ENCODE measurements around the gene GULP1. TPM values are rescaled to one million over a fixed set of nuclear protein-coding genes. Genes with fewer than 3 reads are reported as not detected.

GULP1 gene
- polyA plus RNA-seq, 1 donor from 2014 or later, result 10.2 TPM

DNA sequence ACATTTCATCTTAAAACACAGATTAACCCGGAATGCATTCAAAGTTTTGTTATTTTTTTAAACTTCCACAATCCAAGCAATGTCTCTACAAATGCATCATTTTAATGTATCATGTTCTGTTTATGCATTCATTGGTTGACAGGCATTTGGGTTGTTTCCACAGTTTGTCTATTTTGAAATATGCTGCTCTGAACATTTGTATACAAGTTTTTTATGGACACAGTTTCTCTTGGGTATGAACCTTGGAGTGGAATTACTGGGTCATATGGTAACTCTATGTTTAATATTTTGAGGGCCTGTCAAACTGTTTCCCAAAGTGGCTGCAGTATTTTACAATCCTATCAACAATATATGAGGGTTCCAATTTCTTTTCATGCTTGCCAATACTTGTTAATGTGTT is 57.3 kb downstream of the GULP1 start:
- no peaks in the 10 kb centered on the region for H3K9me3 ChIP-seq (ENCODE audit: low read length)
- H3K9ac ChIP-seq (ENCODE audit: low read length), result no peak overlapping the region
- no peaks in the 10 kb centered on the region for H3K27me3 ChIP-seq (ENCODE audit: insufficient read depth, low read depth, low read length)
- H4K20me1 ChIP-seq (ENCODE audit: insufficient read depth), result no peaks in the 10 kb centered on the region
- peaks cover 12% of the 10 kb centered on the region for H3K79me2 ChIP-seq (replicated peaks; ENCODE audit: insufficient read depth, low read length)
- no peaks in the 10 kb centered on the region for H3K9me2 ChIP-seq (ENCODE audit: insufficient read depth, low read length)
- TF ChIP-seq EP300 (conservative IDR thresholded peaks at IDR 0.05; ENCODE audit: poor library complexity, severe bottlenecking) (no peak), EZH2 (IDR thresholded peaks at IDR 0.05; ENCODE audit: borderline replicate concordance, insufficient read depth, low read length, poor library complexity, severe bottlenecking) (no peak), TAF1 (IDR thresholded peaks at IDR 0.05; ENCODE audit: low read depth) (no peak), SMC3 (conservative IDR thresholded peaks at IDR 0.05; ENCODE audit: poor library complexity) (no peak), RAD21 (conservative IDR thresholded peaks at IDR 0.05) (no peak)
- TF ChIP-seq, protein P1, sequence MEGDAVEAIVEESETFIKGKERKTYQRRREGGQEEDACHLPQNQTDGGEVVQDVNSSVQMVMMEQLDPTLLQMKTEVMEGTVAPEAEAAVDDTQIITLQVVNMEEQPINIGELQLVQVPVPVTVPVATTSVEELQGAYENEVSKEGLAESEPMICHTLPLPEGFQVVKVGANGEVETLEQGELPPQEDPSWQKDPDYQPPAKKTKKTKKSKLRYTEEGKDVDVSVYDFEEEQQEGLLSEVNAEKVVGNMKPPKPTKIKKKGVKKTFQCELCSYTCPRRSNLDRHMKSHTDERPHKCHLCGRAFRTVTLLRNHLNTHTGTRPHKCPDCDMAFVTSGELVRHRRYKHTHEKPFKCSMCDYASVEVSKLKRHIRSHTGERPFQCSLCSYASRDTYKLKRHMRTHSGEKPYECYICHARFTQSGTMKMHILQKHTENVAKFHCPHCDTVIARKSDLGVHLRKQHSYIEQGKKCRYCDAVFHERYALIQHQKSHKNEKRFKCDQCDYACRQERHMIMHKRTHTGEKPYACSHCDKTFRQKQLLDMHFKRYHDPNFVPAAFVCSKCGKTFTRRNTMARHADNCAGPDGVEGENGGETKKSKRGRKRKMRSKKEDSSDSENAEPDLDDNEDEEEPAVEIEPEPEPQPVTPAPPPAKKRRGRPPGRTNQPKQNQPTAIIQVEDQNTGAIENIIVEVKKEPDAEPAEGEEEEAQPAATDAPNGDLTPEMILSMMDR (IDR thresholded peaks at IDR 0.05; ENCODE audit: poor library complexity, severe bottlenecking), result no peak
- TF ChIP-seq, protein P2, sequence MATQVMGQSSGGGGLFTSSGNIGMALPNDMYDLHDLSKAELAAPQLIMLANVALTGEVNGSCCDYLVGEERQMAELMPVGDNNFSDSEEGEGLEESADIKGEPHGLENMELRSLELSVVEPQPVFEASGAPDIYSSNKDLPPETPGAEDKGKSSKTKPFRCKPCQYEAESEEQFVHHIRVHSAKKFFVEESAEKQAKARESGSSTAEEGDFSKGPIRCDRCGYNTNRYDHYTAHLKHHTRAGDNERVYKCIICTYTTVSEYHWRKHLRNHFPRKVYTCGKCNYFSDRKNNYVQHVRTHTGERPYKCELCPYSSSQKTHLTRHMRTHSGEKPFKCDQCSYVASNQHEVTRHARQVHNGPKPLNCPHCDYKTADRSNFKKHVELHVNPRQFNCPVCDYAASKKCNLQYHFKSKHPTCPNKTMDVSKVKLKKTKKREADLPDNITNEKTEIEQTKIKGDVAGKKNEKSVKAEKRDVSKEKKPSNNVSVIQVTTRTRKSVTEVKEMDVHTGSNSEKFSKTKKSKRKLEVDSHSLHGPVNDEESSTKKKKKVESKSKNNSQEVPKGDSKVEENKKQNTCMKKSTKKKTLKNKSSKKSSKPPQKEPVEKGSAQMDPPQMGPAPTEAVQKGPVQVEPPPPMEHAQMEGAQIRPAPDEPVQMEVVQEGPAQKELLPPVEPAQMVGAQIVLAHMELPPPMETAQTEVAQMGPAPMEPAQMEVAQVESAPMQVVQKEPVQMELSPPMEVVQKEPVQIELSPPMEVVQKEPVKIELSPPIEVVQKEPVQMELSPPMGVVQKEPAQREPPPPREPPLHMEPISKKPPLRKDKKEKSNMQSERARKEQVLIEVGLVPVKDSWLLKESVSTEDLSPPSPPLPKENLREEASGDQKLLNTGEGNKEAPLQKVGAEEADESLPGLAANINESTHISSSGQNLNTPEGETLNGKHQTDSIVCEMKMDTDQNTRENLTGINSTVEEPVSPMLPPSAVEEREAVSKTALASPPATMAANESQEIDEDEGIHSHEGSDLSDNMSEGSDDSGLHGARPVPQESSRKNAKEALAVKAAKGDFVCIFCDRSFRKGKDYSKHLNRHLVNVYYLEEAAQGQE (IDR thresholded peaks at IDR 0.05; ENCODE audit: borderline replicate concordance), result no peak
- H3K4me3 ChIP-seq (ENCODE audit: low read length), result no peak overlapping the region
- no peak overlapping the region for H3K4me2 ChIP-seq (ENCODE audit: low read length)
- no peak overlapping the region for H2AFZ ChIP-seq (ENCODE audit: low read depth, low read length)
- no peaks in the 10 kb centered on the region for H3F3A ChIP-seq (ENCODE audit: insufficient read depth, low read length, poor library complexity, severe bottlenecking)
- no peak overlapping the region for H3K27ac ChIP-seq (ENCODE audit: low read length)
- H3K36me3 ChIP-seq (ENCODE audit: insufficient read depth, low read length), result no peaks in the 10 kb centered on the region

DNA sequence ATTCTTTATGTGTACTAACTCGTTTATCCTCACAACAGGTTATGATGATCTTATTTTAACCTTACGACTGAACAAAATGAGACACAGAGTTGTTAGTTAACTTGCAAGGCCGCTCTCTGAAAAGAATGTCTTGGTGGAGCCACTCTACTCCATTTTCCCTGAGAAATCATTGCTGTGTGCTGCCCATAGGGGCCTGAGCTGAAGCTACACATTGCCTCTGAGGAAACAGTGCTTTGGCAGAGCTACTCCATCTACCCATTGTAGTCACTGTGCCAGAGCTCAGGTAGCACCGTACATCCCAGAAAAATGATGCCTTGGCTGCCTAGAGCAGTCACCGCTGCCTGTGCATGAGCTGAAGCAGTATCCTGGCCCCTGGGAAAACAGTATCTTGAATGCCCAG is 61.6 kb downstream of the GULP1 start:
- no peaks in the 10 kb centered on the region for H3K36me3 ChIP-seq (ENCODE audit: insufficient read depth, low read length)
- no peak overlapping the region for H3K27ac ChIP-seq (ENCODE audit: low read length)
- H3K27me3 ChIP-seq (ENCODE audit: insufficient read depth, low read depth, low read length), result no peaks in the 10 kb centered on the region
- no peak overlapping the region for H2AFZ ChIP-seq (ENCODE audit: low read depth, low read length)
- no peaks in the 10 kb centered on the region for H3K9me3 ChIP-seq (ENCODE audit: low read length)
- no peaks in the 10 kb centered on the region for H4K20me1 ChIP-seq (ENCODE audit: insufficient read depth)
- H3F3A ChIP-seq (ENCODE audit: insufficient read depth, low read length, poor library complexity, severe bottlenecking), result no peaks in the 10 kb centered on the region
- peaks cover 12% of the 10 kb centered on the region for H3K79me2 ChIP-seq (replicated peaks; ENCODE audit: insufficient read depth, low read length)
- no peak overlapping the region for H3K4me3 ChIP-seq (ENCODE audit: low read length)
- no peak overlapping the region for H3K4me2 ChIP-seq (ENCODE audit: low read length)
- no peaks in the 10 kb centered on the region for H3K9me2 ChIP-seq (ENCODE audit: insufficient read depth, low read length)
- TF ChIP-seq SMC3 (conservative IDR thresholded peaks at IDR 0.05; ENCODE audit: poor library complexity) (no peak), EZH2 (IDR thresholded peaks at IDR 0.05; ENCODE audit: borderline replicate concordance, insufficient read depth, low read length, poor library complexity, severe bottlenecking) (no peak), TAF1 (IDR thresholded peaks at IDR 0.05; ENCODE audit: low read depth) (no peak)
- H3K9ac ChIP-seq (ENCODE audit: low read length), result no peak overlapping the region

All from neural cell (in vitro differentiated cells).